EH (cell line): ENCODE results near the gene SLC6A19.
"Not testable (repeated sequence)": the region's sequence is repeated elsewhere in the genome, so short reads cannot be mapped to it uniquely, and the experiment has no call there.

ENCODE experiments used
- DNase-seq: peaks from one replicate; pipeline ENCODE4 v3.0.0-alpha.2; 2015; ENCODE audit warnings: low read depth

Gene SLC6A19

GRCh38 chr5:1222621-1223277 lies 21.4 kb downstream of the SLC6A19 start:
- no peak for DNase-seq

DNA sequence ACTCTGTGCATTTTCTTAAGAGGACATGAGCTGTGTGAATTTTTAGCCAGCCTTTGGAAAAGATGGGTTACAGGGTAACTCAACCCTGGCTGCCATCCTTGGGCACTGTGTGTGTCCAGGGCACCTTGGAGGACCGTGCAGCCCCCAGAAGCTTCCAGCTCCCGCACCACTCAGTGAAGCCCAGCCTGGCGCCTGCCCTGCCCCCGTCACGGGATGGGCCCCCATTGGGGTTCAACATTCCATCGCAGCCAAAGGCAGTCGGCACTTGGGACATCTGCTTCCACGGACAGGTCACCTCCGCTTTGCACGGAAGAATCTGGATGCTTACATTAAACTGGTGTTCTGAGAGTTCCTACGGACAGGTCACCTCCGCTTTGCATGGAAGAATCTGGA lies 21.9 kb downstream of the SLC6A19 start:
- no peak for DNase-seq

DNA sequence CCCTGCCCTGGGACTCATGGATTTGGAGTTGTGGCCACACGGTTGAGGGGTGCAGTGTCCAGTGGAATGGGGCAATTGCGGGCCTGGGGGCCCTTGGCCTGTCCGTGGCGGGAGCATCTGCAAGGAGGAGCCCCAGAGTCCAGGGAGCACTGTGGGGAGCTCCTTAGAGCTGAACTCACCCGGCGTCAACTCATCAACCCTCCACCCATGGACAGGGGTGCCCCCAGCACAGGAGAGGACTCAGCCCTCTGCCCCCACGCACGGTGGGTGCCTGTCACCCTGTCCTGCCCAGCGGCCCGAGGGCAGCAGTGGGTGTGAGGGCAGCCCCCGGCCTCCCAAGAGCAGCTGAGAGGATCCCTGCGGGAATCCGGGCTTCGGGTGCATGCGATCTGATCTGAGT lies 23.2 kb downstream of the SLC6A19 start:
- no peak for DNase-seq

DNA sequence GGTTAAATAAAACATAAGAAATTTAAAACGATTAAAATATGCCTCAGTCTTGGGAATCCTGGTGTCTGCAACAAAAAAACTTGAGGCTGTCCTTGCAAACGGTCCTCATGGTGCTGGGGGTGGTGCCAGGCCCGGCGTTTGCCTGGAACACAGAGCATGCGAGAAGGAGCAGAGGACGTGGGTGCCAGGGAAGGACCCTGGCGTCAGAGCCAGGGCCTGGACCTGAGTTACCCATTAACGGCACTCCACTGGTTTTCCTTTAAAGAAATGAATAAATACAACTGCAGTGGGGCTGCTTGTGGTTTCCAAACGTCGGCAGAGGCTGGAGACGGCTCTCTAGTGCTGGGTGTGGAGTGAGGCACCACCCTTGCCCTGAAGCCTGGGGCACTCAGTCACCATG lies 23.7 kb downstream of the SLC6A19 start, which contains the start of gene SLC6A18:
SLC6A18 (plus strand) TSS at position 301 of the 400 bp plus-strand sequence; CDS start at position 398, 97 bp downstream.
- no peak for DNase-seq

DNA sequence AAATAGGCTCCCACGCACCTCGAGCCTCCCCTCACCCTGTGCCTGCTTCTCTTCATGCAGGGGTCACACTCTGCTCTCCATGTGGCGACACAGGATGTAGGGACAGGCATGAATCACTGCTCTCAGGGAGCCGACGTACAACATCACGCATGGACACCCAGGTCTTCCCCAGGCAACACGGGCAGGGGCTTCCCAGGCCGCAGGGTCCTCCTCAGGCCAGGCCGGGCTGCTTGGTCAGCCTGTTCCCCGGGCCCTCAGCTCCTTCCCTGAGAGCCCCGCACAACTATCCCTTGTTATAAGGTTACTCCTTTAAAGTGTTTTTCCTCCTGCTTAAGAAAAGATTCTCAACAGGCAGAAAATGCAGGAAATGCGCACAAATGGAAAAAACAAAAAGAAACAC lies 24.8 kb downstream of the SLC6A19 start:
- DNase-seq: no peak

GRCh38 chr5:1226839-1227581 lies 25.6 kb downstream of the SLC6A19 start:
- no peak for DNase-seq

- peak; percentile 47 for DNase-seq
Measured at GRCh38 chr5:1227667-1228066, 26.3 kb downstream of the SLC6A19 start.

GRCh38 chr5:1228120-1228519 lies 26.7 kb downstream of the SLC6A19 start:
- no peak for DNase-seq

DNA sequence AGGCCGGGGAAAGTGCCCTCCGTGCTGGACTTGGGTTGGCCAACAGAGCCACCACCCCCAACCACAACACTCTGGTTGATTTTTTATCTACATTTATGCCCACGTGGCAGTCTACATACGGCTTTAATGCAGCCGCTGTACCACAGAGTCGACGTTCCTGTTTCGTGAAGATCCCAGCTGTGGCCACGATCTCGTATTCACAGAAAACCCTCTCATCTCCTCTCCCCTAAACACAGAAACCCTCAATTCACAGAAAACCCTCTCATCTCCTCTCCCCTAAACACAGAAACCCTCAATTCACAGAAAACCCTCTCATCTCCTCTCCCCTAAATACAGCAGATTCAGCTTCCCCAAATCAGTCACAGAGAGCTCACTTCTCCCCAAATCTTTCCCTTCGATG lies 27.6 kb downstream of the SLC6A19 start:
- not testable (repeated sequence) for DNase-seq

DNA sequence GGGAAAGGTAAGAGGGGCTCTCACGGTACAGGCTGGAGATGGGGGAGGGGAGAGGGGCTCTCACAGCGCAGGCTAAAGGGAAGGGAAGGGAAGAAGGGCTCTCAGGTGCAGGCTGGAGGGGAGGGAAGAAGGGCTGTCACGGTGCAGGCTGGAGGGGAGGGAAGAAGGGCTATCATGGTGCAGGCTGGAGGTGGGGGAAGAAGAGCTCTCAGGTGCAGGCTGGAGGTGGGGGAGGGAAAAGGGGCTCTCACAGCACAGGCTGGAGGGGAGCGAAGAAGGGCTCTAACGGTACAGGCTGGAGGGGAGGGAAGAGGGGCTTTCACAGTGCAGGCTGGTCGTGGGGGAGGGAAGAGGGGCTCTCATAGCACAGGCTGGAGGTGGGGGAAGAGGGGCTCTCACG lies 28.4 kb downstream of the SLC6A19 start:
- DNase-seq: no peak

DNA sequence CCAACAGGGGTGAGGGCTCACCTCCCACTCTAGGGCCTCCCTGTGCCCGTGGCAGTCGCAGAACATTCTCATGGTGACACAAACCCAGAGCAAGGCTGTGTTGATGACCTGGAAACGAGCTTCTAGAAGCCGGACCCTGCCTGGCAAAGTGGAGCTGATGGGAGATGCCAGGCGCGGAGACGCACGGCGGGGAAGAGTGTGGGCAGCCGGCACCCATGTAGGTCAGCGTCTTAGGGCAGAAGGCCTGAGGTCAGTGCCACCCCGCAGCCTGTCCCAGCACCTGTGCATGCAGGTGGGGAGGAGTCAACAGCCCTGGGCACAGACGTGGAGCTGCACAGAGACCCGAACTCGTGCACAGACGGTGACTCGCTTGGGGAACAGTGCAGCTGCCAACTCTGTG lies 29.2 kb downstream of the SLC6A19 start:
- no peak for DNase-seq

DNA sequence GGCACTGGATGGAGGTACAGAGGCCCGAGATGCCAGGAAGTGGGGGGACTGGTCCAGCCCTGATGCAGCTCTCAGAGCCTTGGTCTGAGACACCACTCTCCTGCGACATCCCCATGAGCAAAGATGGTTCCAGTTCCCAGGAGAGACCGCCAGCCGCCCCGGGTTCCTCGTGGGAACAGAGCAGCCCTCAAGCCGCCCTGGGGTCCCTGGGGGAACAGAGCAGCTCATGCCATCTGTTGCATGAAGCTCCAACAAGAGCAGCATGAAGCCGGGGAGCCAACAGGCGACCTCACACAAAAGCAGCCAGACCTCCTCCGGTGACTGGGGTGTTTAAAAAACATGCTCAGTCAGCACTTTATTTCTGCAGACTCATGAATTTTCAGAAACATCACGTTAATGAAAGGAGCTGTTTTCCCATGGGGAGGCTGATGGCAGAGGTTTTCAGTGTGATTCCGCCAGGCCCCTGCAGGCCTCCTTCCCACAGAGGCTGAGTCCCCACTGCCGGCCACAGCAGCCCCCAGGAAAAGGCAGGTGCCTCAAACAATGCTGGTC lies 30.0 kb downstream of the SLC6A19 start:
- no peak for DNase-seq

- no peak for DNase-seq
Measured at GRCh38 chr5:1232780-1233179, 31.4 kb downstream of the SLC6A19 start.

GRCh38 chr5:1235379-1235778 lies 34.0 kb downstream of the SLC6A19 start:
- no peak for DNase-seq

GRCh38 chr5:1235838-1236237 lies 34.4 kb downstream of the SLC6A19 start:
- no peak for DNase-seq

DNA sequence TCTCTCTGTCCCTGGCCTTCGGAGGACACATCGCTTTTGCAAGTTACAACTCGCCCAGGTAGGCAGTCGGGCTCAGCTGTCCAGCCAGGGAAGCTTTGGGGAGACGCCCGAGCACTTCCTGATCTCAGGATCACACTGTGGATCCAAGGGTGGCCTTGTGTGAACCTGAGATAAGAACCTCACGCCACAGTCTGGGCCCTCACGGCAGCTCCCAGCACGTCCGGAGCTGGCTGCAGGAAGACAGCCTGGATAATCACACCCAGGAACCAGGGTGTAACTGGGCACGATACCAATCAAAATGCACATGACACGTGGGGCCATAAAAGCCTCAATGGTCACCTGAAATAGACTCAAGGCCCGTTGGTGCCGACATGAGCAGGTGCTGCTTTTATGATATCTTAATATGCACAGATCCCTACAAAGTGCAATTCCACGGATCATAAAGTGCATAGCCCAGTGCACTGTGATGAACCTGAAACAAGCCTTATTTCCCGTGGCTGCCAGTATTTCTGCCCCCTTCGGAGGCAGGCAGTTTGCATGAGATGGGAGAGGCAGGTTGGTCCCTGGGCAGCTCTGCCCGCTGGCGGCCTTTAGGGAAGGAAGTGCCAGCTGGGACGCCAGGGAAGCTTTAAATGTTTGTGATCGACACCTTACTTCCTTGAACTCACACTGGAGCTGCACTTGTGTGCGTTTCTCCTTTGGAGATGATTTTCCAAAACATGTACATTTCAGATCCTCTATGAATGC lies 38.3 kb downstream of the SLC6A19 start:
- no peak for DNase-seq

GRCh38 chr5:1240496-1241260 lies 39.3 kb downstream of the SLC6A19 start:
- no peak for DNase-seq

- DNase-seq: no peak
Measured at GRCh38 chr5:1241509-1242080, 40.2 kb downstream of the SLC6A19 start.

DNA sequence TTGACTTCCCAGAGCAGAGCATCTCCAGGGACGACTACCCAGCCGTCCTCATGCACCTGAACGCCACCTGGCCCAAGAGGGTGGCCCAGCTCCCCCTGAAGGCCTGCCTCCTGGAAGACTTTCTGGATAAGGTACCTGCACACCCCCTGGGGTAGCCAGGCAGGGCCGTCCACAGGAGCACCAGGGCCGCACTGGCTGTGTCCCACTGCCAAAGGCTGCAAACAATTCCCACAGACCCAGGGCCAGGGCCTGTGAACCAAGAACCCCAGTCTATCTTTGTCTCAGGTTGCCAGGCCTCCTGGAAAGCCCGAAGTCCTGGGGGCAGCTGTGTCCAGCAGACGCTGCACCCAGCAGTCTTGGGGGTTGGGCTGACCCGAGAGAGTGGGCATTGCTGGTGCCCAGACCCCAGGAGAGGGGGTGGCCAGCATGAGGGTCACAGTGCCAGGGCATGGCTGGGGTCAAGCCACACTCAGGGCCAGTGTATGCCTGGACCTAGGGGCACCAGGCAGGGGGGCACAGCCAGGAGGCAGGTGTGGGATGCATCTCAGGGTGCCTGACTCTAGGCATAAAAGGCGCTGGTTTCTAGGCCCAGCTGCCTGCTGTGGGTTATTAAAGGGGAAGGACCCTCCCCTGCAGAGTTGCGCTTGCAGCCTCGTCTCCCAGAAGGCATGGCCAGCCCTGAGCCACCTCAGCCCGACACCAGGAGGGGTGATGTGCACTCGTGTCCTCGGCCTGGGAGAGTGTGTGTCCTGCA lies 41.5 kb downstream of the SLC6A19 start:
- DNase-seq: no peak

- no peak for DNase-seq
Measured at GRCh38 chr5:1243487-1244130, 42.2 kb downstream of the SLC6A19 start.
